GM21825 (cell line): ENCODE data around the gene PSMD6.

Experiments used
- ATAC-seq: cut with Tn5 transposase; IDR thresholded peaks from one replicate; pipeline ENCODE4 v1.9.1; 2021; ENCODE audit warnings: mild to moderate bottlenecking, moderate library complexity; ENCODE audit not compliant: unreplicated experiment

The PSMD6 gene

DNA sequence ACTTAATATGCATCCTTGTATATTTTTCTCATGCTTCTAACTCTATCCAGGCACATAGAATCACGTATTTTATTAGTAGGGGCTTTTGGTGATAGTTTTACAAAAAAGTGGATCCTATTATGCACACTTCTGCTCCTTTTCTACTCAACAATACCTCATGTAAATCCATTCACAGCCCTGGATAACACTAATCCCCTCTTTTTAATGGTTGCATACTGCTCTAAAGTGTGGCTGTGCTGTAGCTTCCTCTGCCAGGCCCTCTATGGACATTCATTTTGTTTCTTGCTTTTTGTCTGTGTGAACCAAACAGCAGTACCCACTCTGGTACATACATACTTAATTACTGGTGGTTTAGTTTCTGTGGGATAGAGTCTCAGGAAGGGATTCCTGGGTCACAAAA, 59.8 kb downstream of the PSMD6 start:
- no peak for ATAC-seq

DNA sequence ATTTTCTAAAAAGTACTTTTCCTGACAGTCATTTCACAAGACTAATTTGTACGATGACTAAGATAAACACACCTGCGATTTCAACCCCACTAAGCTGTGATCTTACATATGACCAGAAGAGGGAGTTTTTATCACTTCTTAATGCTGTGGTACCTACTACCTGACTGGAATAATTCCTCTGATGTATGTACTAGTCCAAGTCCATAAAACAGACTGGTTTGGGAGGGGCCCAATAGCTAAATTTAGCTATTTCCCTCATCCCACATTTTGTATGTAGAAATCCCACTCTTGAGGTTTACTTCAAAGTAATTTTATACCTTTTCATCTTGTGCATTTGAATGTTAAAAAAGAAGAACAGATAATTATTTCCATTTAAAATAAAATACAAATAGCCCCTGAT, 61.4 kb downstream of the PSMD6 start:
- peak; percentile 70 for ATAC-seq
